LoVo (cell line): Measurements from ENCODE around the gene CAPN11.
A peak's percentile ranks its signal among the peaks of the same experiment; 100 is the strongest.

Source experiments
- DNase-seq: peaks from one replicate; pipeline ENCODE4 v3.0.0-alpha.2; 2016; ENCODE audit warnings: low spot score

Gene CAPN11

GRCh38 chr6:44156494-44157151, 2.0 kb upstream of the CAPN11 start:
- no peak for DNase-seq

- DNase-seq = no peak
These were observed 1.5 kb upstream of the CAPN11 start for GRCh38 chr6:44157152-44157521.

- DNase-seq = no peak
These were observed 3.3 kb downstream of the CAPN11 start for GRCh38 chr6:44161997-44162338.

GRCh38 chr6:44162876-44163625, 4.4 kb downstream of the CAPN11 start:
- DNase-seq = no peak

GRCh38 chr6:44166116-44166515, 7.5 kb downstream of the CAPN11 start:
- DNase-seq = no peak

- DNase-seq = no peak
These were observed 8.1 kb downstream of the CAPN11 start for GRCh38 chr6:44166591-44167184.

GRCh38 chr6:44167567-44167966, 8.9 kb downstream of the CAPN11 start:
- DNase-seq = no peak

GRCh38 chr6:44169154-44169553, 10.5 kb downstream of the CAPN11 start:
- no peak for DNase-seq

GRCh38 chr6:44169886-44170570, 11.4 kb downstream of the CAPN11 start:
- DNase-seq = no peak

- no peak for DNase-seq
These were observed 13.4 kb downstream of the CAPN11 start for GRCh38 chr6:44171899-44172546.

- DNase-seq = peak; percentile 72
These were observed 14.3 kb downstream of the CAPN11 start for GRCh38 chr6:44172731-44173500.

- DNase-seq = no peak
These were observed 17.6 kb downstream of the CAPN11 start for GRCh38 chr6:44176130-44176761.

GRCh38 chr6:44176762-44177509, 18.3 kb downstream of the CAPN11 start:
- no peak for DNase-seq

- no peak for DNase-seq
These were observed 19.2 kb downstream of the CAPN11 start for GRCh38 chr6:44177691-44178423.

- DNase-seq = no peak
These were observed 19.9 kb downstream of the CAPN11 start for GRCh38 chr6:44178424-44179071.

- DNase-seq = no peak
These were observed 20.5 kb downstream of the CAPN11 start for GRCh38 chr6:44179072-44179536.

GRCh38 chr6:44179648-44180047, 21.0 kb downstream of the CAPN11 start:
- DNase-seq = no peak

GRCh38 chr6:44180406-44180805, 21.8 kb downstream of the CAPN11 start:
- DNase-seq = no peak

- DNase-seq = no peak
These were observed 22.3 kb downstream of the CAPN11 start for GRCh38 chr6:44180886-44181285.
